ENCODE measurements around the gene KRTAP5-3. TPM values are rescaled to one million over a fixed set of nuclear protein-coding genes. Genes with fewer than 3 reads are reported as not detected.
"Not testable (repeated sequence)": the region's sequence is repeated elsewhere in the genome, so short reads cannot be mapped to it uniquely, and the experiment has no call there.

KRTAP5-3 gene
- total RNA-seq, 1 donor from 2014 or later = not detected

DNA sequence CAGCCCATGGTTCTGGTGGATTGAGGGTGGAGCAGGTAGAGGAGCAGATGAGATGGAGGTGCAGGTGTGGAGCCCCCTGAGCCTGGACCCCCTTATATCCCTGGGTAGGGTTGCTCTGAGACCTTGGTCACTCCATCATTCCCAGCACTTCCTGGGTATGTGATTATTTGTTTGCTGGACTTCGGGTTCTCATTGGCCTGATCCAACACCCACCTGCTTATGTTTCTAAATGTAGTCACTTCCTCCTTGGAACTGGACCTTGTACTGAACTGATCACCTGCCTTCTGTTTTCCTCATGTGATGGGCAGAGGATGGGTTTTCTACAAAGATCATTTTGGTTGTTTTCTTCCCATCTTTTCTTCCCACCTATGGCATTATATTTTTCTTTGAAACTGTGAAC, 13.8 kb upstream of the KRTAP5-3 start, which contains the start of gene KRTAP5-4:
TSS of gene KRTAP5-4 (minus strand) at position 53 of the 400 bp plus-strand sequence. CDS start at position 8, 45 bp downstream.
- TF ChIP-seq, protein P1, sequence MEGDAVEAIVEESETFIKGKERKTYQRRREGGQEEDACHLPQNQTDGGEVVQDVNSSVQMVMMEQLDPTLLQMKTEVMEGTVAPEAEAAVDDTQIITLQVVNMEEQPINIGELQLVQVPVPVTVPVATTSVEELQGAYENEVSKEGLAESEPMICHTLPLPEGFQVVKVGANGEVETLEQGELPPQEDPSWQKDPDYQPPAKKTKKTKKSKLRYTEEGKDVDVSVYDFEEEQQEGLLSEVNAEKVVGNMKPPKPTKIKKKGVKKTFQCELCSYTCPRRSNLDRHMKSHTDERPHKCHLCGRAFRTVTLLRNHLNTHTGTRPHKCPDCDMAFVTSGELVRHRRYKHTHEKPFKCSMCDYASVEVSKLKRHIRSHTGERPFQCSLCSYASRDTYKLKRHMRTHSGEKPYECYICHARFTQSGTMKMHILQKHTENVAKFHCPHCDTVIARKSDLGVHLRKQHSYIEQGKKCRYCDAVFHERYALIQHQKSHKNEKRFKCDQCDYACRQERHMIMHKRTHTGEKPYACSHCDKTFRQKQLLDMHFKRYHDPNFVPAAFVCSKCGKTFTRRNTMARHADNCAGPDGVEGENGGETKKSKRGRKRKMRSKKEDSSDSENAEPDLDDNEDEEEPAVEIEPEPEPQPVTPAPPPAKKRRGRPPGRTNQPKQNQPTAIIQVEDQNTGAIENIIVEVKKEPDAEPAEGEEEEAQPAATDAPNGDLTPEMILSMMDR (IDR thresholded peaks at IDR 0.05; ENCODE audit: unreplicated experiment) = no peak
- Mint-ChIP-seq H3K36me3 (no peaks in the 10 kb centered on the region), H3K4me1 (peaks cover 7% of the 10 kb centered on the region), H3K27ac (no peak within 1 kb of the TSS), H3K27me3 (ENCODE audit: low read depth) (peaks cover 46% of the 10 kb centered on the region), H3K9me3 (peaks cover 5% of the 10 kb centered on the region), H3K4me3 (no peak within 1 kb of the TSS)
- DNase-seq (ENCODE audit: low spot score in 2 of 2, unreplicated experiment in 2 of 2) = no peak

DNA sequence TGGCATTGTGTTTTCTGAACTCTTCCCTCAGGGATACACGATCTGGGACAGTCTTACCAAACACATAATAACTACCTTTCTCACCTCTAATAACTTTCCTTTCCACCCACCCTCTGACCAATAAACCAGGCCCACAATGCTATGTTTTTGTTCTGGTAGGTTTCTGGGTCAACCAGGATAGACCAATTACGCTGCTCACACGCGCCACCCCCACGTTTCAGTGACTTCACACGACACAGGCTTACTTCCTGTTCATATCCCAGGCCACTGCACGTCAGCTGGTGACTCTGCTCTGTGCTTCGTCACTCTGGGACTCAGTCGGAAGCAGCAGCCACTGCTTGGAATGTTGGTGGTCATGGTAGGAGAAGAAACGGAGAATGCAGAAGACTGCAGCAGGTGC, 11.2 kb upstream of the KRTAP5-3 start:
- DNase-seq (ENCODE audit: low spot score in 2 of 2, unreplicated experiment in 2 of 2) = no peak
- Mint-ChIP-seq H3K9me3 (peaks cover 15% of the 10 kb centered on the region), H3K27ac (no peak overlapping the region), H3K27me3 (ENCODE audit: low read depth) (peaks cover 38% of the 10 kb centered on the region), H3K4me3 (no peak overlapping the region), H3K36me3 (no peaks in the 10 kb centered on the region), H3K4me1 (peaks cover 7% of the 10 kb centered on the region)
- TF ChIP-seq, protein P1 (IDR thresholded peaks at IDR 0.05; ENCODE audit: unreplicated experiment) = no peak

DNA sequence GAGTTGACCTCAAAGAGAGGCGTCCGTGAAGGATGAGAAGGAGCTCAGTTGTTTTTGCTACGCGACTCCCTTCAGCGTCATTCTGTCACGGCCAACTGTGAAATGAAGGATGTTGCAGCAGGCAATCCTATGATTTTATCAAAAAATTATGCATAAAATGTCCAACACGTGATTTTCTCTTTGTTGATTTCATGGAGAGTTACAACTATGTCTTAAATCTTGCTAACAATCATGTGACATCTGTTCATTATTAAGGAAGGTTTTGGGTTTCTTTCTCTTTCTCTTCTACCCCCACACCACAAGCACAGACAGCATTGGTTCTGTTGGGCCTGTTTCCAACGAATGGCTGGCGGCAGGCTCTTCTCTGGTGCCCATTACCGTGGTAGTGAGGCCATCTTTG, 10.0 kb upstream of the KRTAP5-3 start:
- peaks cover 7% of the 10 kb centered on the region for H3K4me1 Mint-ChIP-seq
- H3K36me3 Mint-ChIP-seq = no peaks in the 10 kb centered on the region
- no peak overlapping the region for H3K27ac Mint-ChIP-seq
- no peak overlapping the region for H3K4me3 Mint-ChIP-seq
- H3K27me3 Mint-ChIP-seq (ENCODE audit: low read depth) = peaks cover 33% of the 10 kb centered on the region
- no peak for DNase-seq (ENCODE audit: low spot score in 2 of 2, unreplicated experiment in 2 of 2)
- TF ChIP-seq, protein P1 (IDR thresholded peaks at IDR 0.05; ENCODE audit: unreplicated experiment) = no peak
- peaks cover 15% of the 10 kb centered on the region for H3K9me3 Mint-ChIP-seq

DNA sequence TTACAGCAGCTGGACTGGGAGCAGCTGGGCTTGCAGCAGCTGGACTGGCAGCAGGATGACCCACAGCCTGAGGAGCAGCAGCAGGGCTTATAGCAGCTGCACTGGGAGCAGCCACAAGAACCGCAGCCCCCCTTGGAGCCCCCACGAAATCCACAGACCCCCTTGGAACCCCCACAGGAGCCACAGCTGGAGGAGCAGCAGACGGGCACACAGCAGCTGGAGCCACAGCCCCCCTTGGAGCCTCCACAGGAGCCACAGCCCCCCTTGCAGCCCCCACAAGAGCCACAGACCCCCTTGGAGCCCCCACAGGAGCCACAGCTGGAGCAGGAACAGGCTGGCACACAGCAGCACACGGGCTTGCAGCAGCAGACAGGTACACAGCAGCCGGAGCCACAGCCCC, 362 bp downstream of the KRTAP5-3 start:
- not testable (repeated sequence) for H3K4me3 Mint-ChIP-seq; DNase-seq (ENCODE audit: low spot score in 2 of 2, unreplicated experiment in 2 of 2); H3K36me3 Mint-ChIP-seq; H3K9me3 Mint-ChIP-seq; H3K27ac Mint-ChIP-seq; H3K4me1 Mint-ChIP-seq
- peaks cover 38% of the 10 kb centered on the region for H3K27me3 Mint-ChIP-seq (ENCODE audit: low read depth)

DNA sequence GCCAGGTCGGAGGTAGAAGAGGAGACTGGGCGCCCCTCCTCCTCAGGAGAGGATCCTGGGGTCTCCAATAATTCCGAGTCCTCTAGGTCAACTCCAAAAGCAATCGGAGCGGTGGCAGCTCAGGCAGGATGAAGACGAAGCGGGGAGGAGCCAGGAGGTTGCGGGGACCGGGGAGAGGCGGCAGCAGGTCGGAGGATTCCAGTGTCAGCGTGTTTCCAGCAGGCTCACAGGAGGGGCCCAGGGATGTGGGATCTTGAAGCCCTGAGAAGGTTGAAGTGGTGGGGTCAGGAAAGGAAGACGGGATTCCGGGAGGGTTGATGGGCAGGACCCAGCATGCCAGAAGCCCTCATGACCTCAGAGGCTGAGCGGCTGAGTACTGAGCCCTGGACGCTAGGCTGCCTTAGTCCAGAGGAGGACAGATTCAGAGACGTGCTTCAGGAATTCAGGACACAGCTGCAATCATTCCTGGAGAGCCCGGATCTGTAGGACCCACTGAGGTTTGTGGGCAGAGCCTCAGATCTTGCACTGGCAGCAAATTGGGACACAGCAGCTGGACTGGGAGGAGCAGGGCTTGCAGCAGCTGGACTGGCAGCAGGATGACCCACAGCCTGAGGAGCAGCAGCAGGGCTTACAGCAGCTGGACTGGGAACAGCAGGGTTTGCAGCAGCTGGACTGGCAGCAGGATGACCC, 962 bp downstream of the KRTAP5-3 start:
- H3K4me3 Mint-ChIP-seq; H3K36me3 Mint-ChIP-seq; H3K27ac Mint-ChIP-seq; H3K4me1 Mint-ChIP-seq; H3K9me3 Mint-ChIP-seq; DNase-seq (ENCODE audit: low spot score in 2 of 2, unreplicated experiment in 2 of 2): not testable (repeated sequence)
- peaks cover 41% of the 10 kb centered on the region for H3K27me3 Mint-ChIP-seq (ENCODE audit: low read depth)

DNA sequence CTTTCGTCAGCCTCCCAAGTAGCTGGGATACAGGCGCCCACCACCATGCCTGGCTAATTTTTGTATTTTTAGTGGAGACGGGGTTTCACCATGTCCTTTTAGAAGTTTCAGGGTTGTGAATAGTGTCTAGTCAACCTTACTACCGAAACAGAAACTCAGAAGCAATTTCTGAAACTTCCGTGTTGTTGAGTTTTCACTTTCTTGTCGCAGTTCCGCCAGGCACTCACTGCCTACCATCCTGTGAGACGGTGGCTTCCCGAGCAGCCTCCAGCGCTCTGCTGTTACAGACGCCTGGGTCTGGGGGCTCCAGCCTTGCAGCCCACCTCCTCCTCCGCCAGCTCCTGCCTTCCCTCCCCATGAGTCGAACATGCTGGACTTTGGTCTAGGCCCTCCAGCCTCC, 2.3 kb downstream of the KRTAP5-3 start:
- H3K4me1 Mint-ChIP-seq; H3K4me3 Mint-ChIP-seq; H3K27ac Mint-ChIP-seq; DNase-seq (ENCODE audit: low spot score in 2 of 2, unreplicated experiment in 2 of 2); H3K36me3 Mint-ChIP-seq; H3K9me3 Mint-ChIP-seq: not testable (repeated sequence)
- peaks cover 48% of the 10 kb centered on the region for H3K27me3 Mint-ChIP-seq (ENCODE audit: low read depth)

DNA sequence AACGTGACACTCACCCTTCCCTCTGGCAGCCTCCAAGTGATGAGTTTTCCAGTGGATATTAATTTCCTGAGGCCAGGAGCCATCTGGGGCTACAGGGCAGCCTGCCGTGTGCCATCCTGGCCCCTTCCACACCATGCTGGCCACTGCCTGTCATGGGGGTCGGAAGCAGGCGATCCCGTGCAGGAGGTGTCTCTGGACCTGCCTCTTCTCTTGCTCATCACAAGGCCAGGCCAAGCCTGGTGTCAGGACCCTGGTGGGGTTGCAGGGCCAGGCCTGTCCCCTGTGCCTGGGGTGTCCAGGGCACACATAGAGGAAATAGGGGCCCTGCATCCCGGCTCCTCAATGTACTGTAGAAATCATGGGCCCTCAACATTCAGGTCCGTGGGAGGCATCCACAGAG, 3.6 kb downstream of the KRTAP5-3 start:
- DNase-seq (ENCODE audit: low spot score in 2 of 2, unreplicated experiment in 2 of 2) = no peak
- TF ChIP-seq, protein P1 (IDR thresholded peaks at IDR 0.05; ENCODE audit: unreplicated experiment) = no peak
- H3K27me3 Mint-ChIP-seq (ENCODE audit: low read depth) = peaks cover 54% of the 10 kb centered on the region
- H3K36me3 Mint-ChIP-seq = no peaks in the 10 kb centered on the region
- H3K4me1 Mint-ChIP-seq = peaks cover 8% of the 10 kb centered on the region
- H3K27ac Mint-ChIP-seq = no peak overlapping the region
- H3K4me3 Mint-ChIP-seq = no peak overlapping the region
- H3K9me3 Mint-ChIP-seq = peaks cover 10% of the 10 kb centered on the region
